ENCODE data around the gene LEP. TPM values are rescaled to one million over a fixed set of nuclear protein-coding genes. Genes with fewer than 3 reads are reported as not detected.

LEP gene
- total and polyA plus RNA-seq, 7 donors, result 0.08 to 0.78 (median 0.30) TPM

- ATAC-seq (no peak), DNase-seq (no peak)
- H3K9me3 ChIP-seq, result no peaks in the 10 kb centered on the region
- intact Hi-C loops (cut with DNase I), result no loop called here
- WGBS, 3 donors, result 69 to 73% (median 71%) methylated on average over 5 of the region's 5 CpGs
- peaks cover 3 to 5% (median 4%) of the 10 kb centered on the region in 3 donors for H3K27me3 ChIP-seq (ENCODE audit: insufficient read depth in 3 of 3, low read length in 2 of 3)
- no peaks in the 10 kb centered on the region for H3K36me3 ChIP-seq (ENCODE audit: insufficient read depth in 1 of 2, low read depth in 1 of 2)
- TF ChIP-seq, protein P1, sequence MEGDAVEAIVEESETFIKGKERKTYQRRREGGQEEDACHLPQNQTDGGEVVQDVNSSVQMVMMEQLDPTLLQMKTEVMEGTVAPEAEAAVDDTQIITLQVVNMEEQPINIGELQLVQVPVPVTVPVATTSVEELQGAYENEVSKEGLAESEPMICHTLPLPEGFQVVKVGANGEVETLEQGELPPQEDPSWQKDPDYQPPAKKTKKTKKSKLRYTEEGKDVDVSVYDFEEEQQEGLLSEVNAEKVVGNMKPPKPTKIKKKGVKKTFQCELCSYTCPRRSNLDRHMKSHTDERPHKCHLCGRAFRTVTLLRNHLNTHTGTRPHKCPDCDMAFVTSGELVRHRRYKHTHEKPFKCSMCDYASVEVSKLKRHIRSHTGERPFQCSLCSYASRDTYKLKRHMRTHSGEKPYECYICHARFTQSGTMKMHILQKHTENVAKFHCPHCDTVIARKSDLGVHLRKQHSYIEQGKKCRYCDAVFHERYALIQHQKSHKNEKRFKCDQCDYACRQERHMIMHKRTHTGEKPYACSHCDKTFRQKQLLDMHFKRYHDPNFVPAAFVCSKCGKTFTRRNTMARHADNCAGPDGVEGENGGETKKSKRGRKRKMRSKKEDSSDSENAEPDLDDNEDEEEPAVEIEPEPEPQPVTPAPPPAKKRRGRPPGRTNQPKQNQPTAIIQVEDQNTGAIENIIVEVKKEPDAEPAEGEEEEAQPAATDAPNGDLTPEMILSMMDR (IDR thresholded peaks at IDR 0.05), result no peak
- no peak overlapping the region for H3K4me3 ChIP-seq
- no peak overlapping the region for H3K27ac ChIP-seq
- no peaks in the 10 kb centered on the region for H3K4me1 ChIP-seq
These were observed 13.4 kb downstream of the LEP start for GRCh38 chr7:128254470-128254869.

DNA sequence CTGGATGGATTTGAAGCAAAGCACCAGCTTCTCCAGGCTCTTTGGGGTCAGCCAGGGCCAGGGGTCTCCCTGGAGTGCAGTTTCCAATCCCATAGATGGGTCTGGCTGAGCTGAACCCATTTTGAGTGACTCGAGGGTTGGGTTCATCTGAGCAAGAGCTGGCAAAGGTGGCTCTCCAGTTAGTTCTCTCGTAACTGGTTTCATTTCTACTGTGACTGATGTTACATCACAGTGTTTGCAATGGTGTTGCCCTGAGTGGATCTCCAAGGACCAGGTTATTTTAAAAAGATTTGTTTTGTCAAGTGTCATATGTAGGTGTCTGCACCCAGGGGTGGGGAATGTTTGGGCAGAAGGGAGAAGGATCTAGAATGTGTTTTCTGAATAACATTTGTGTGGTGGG lies 14.2 kb downstream of the LEP start:
- intact Hi-C loops (cut with DNase I), result no loop called here
- TF ChIP-seq, protein P1 (IDR thresholded peaks at IDR 0.05), result no peak
- Histone ChIP-seq H3K4me1 (no peaks in the 10 kb centered on the region), H3K9me3 (no peaks in the 10 kb centered on the region), H3K36me3 (ENCODE audit: insufficient read depth in 1 of 2, low read depth in 1 of 2) (no peaks in the 10 kb centered on the region), H3K27me3 (ENCODE audit: insufficient read depth in 3 of 3, low read length in 2 of 3) (peaks cover 3 to 4% (median 3%) of the 10 kb centered on the region in 3 donors), H3K4me3 (no peak overlapping the region), H3K27ac (no peak overlapping the region)
- ATAC-seq (no peak), DNase-seq (no peak)
- WGBS, 3 donors, result 66 to 80% (median 79%) methylated on average over 2 of the region's 2 CpGs

- no peaks in the 10 kb centered on the region for H3K36me3 ChIP-seq (ENCODE audit: insufficient read depth in 1 of 2, low read depth in 1 of 2)
- H3K9me3 ChIP-seq, result no peaks in the 10 kb centered on the region
- peaks cover 0 to 4% (median 3%) of the 10 kb centered on the region in 3 donors for H3K27me3 ChIP-seq (ENCODE audit: insufficient read depth in 3 of 3, low read length in 2 of 3)
- DNase-seq (no peak), ATAC-seq (no peak)
- H3K4me3 ChIP-seq, result no peak overlapping the region
- no peaks in the 10 kb centered on the region for H3K4me1 ChIP-seq
- intact Hi-C loops (cut with DNase I), result no loop called here
- TF ChIP-seq, protein P1 (IDR thresholded peaks at IDR 0.05), result no peak
- H3K27ac ChIP-seq, result no peak overlapping the region
- WGBS, 3 donors, result 83 to 88% (median 83%) methylated on average over 14 of the region's 14 CpGs
These were observed 16.4 kb downstream of the LEP start for GRCh38 chr7:128257458-128257857.

DNA sequence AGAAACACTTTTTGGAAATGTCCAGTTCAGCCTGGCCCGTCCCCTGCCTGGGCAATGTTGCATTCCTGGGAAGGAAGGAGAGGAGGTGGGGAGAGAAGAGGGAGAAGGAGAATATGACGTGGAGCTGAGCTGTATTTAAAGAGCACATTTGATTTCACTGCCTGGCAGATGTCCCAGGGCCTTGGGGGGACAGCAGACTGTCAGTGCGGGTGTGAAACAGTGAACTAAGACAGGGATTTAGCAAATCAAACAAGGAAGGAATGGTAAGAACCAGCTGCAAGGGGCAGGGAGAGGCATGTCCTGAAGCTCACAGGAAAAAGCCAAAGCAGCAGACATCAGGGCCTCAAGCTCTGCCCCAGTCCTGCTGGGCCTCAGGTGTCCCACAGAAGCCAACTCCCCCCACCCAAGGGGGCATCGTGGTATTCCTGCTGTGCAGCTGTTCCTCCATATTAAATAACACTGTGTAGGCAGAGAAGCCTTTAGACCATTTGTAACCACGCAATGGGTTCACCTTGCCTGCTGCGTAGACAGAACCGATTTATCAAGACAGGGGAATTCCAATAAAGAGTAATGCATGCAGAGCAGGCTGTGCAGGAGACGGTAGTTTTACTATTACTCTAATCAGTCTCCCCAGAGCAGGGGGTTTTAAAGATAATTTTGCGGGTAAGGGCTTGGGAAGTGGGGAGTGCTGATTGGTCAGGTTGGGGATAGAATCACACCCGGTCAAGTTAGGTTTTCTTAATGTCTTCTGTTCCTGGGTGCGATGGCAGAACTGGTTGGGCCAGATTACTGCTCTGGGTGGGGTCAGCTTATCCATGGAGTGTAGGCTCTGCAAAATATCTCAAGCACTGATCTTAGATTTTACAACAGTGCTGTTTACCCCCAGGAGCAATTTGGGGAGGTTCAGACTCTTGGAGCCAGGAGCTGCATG lies 18.3 kb downstream of the LEP start:
- Histone ChIP-seq H3K27me3 (ENCODE audit: insufficient read depth in 3 of 3, low read length in 2 of 3) (no peaks in the 10 kb centered on the region), H3K4me3 (no peak overlapping the region), H3K27ac (no peak overlapping the region), H3K9me3 (no peaks in the 10 kb centered on the region), H3K36me3 (ENCODE audit: insufficient read depth in 1 of 2, low read depth in 1 of 2) (no peaks in the 10 kb centered on the region), H3K4me1 (no peaks in the 10 kb centered on the region)
- intact Hi-C loops (cut with DNase I), result no loop called here
- WGBS, 3 donors, result 69 to 72% (median 70%) methylated on average over 11 of the region's 11 CpGs
- TF ChIP-seq, protein P1 (IDR thresholded peaks at IDR 0.05), result no peak
- no peak for DNase-seq
- ATAC-seq, result no peak
